Esophagus squamous epithelium (tissue), 5 donors: ENCODE results near the gene AUTS2. TPM values are rescaled to one million over a fixed set of nuclear protein-coding genes. Genes with fewer than 3 reads are reported as not detected.

Source experiments
- DNase-seq: peaks from one replicate; lab custom pipeline; 2025; lab: John Stamatoyannopoulos, UW
- H3K27ac ChIP-seq, 4 donors: fragments of 200-600 bp; sonication (generic); one replicate each; pipeline ENCODE4 v1.5.1; 2016 to 2019; ENCODE audit warnings: mild to moderate bottlenecking in 1 of 4
- H3K27me3 ChIP-seq, 4 donors: fragments of 200-600 bp; sonication (generic); 1 replicate in 3 of 4; 2 replicates in 1 of 4; pipeline versions ENCODE4 v1.5.1 to v1.6.0; 2017 to 2021; ENCODE audit warnings: antibody characterized with exemption in 1 of 4
- H3K36me3 ChIP-seq, 3 donors: fragments of 200-600 bp; sonication (generic); one replicate each; pipeline ENCODE4 v1.5.1; 2016 to 2019
- H3K4me1 ChIP-seq, 3 donors: fragments of 200-600 bp; sonication (generic); one replicate each; pipeline ENCODE4 v1.5.1; 2017 to 2019
- H3K4me3 ChIP-seq, 4 donors: fragments of 200-600 bp; sonication (generic); 1 replicate in 3 of 4; 2 replicates in 1 of 4; pipeline ENCODE4 v1.5.1; 2016 to 2019; ENCODE audit warnings: mild to moderate bottlenecking in 2 of 4, moderate library complexity in 1 of 4
- H3K9me3 ChIP-seq, 3 donors: fragments of 200-600 bp; sonication (generic); one replicate each; pipeline ENCODE4 v1.5.1; 2016 to 2019
- CTCF ChIP-seq, 6 experiments: fragments of 450-650 bp in 4 of 6; fragments of 200-600 bp in 2 of 6; sonication (generic) in 2 of 6; IDR thresholded peaks; one replicate each; pipeline ENCODE4 v1.5.1; 2016 to 2019; ENCODE audit warnings: antibody characterized with exemption in 6 of 6, mild to moderate bottlenecking in 4 of 6, moderate library complexity in 4 of 6
- POLR2A ChIP-seq, 4 donors: fragments of 450-650 bp; IDR thresholded peaks; one replicate each; pipeline ENCODE4 v1.6.1; 2017; ENCODE audit warnings: antibody characterized with exemption in 4 of 4, mild to moderate bottlenecking in 4 of 4, moderate library complexity in 3 of 4
- WGBS, 2 donors: methylation state at CpG; one replicate each; pipeline ENCODE4 v1.1.5; 2018; 5-methylcytosine and 5-hydroxymethylcytosine counted together
- intact Hi-C: fragments of 100-400 bp; cut with DNase I; formaldehyde crosslinking; loops from one replicate; pipeline ENCODE4 v1.15.0; 2022
- total RNA-seq, 4 donors: library from RNA; depleted of rRNA; stranded (reverse); fragments of >200 nt; gene quantifications; one replicate each; pipeline ENCODE4 v1.1.0, GENCODE V29; 2016
- donor health status: DM: yes; HTN: yes; CAD: no.

AUTS2 gene
- total RNA-seq, 4 donors from 2014 or later = 9.5 to 36.2 (median 23.0) TPM

- TF ChIP-seq POLR2A (IDR thresholded peaks at IDR 0.05) (no peak), CTCF (IDR thresholded peaks at IDR 0.05) (no peak)
- intact Hi-C loops = loop anchor here (10.0 kb wide), 1 partner anchor 80 kb away; no protein-coding TSS in a partner anchor
- Histone ChIP-seq H3K9me3 (no peaks in the 10 kb centered on the region), H3K27ac (peak overlapping the region; percentile 9 to 79 (median 67)), H3K4me1 (peaks cover 11 to 29% (median 12%) of the 10 kb centered on the region in 3 donors), H3K4me3 (peak overlapping the region in 1 of 4 donors; percentile 34), H3K27me3 (no peaks in the 10 kb centered on the region), H3K36me3 (no peaks in the 10 kb centered on the region)
- no peak for DNase-seq
- WGBS, 2 donors = 31 to 37% methylated on average over 5 of the region's 5 CpGs
These were observed 1016.9 kb downstream of the AUTS2 start for GRCh38 chr7:70615066-70615606.

DNA sequence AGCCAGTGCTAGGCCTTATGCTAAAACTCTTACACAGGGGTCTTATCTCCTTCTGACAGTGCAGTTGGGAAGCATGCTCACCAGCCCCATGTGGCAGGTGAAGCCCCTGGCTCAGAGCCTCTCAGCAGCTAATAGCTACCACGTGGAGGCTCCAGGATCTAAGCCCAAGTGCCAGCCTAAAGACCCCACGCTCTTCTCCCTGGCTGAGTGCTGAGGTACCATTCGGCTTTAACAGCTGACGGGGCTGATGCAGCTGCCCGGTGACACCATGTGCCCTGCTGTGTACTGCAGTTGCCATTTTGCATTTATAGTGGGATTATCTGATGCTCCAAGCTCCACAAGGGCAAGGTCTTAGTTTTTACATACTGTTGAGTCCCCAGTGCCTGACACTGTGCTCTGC is 1017.9 kb downstream of the AUTS2 start:
- Histone ChIP-seq H3K4me1 (peaks cover 11 to 38% (median 12%) of the 10 kb centered on the region in 3 donors), H3K27me3 (no peaks in the 10 kb centered on the region), H3K27ac (no peak overlapping the region), H3K4me3 (no peak overlapping the region), H3K9me3 (no peaks in the 10 kb centered on the region), H3K36me3 (no peaks in the 10 kb centered on the region)
- TF ChIP-seq CTCF (IDR thresholded peaks at IDR 0.05) (no peak), POLR2A (IDR thresholded peaks at IDR 0.05) (no peak)
- intact Hi-C loops = loop anchor here (10.0 kb wide), 1 partner anchor 79 kb away; no protein-coding TSS in a partner anchor
- DNase-seq = no peak
- 91 to 92% methylated on average over 5 of the region's 5 CpGs for WGBS, 2 donors

DNA sequence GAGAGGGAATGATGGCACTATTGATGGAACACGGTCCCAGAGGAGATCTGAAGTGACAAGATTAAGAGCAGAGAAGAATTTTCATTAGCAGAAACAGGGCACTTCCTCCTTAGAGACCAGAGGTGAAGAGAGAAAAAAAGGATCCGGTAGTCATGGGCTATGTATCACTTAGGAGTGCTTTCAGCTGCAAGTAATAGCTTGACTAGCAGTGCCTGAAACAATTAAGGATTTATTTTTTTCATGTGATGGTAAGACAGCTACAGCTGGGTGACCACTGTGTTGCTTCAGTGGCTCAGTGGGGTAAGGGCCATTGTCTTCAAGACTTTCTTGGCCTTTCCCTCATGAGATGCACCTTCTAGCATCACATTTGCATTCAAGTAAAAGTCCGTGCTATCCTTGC is 1018.5 kb downstream of the AUTS2 start:
- Histone ChIP-seq H3K9me3 (no peaks in the 10 kb centered on the region), H3K36me3 (no peaks in the 10 kb centered on the region), H3K27ac (no peak overlapping the region), H3K27me3 (no peaks in the 10 kb centered on the region), H3K4me1 (peaks cover 11 to 44% (median 12%) of the 10 kb centered on the region in 3 donors), H3K4me3 (no peak overlapping the region)
- TF ChIP-seq CTCF (IDR thresholded peaks at IDR 0.05) (no peak), POLR2A (IDR thresholded peaks at IDR 0.05) (no peak)
- 71 to 75% methylated on average over 3 of the region's 3 CpGs for WGBS, 2 donors
- DNase-seq = no peak
- intact Hi-C loops = loop anchor here (10.0 kb wide), 1 partner anchor 78 kb away; no protein-coding TSS in a partner anchor

DNA sequence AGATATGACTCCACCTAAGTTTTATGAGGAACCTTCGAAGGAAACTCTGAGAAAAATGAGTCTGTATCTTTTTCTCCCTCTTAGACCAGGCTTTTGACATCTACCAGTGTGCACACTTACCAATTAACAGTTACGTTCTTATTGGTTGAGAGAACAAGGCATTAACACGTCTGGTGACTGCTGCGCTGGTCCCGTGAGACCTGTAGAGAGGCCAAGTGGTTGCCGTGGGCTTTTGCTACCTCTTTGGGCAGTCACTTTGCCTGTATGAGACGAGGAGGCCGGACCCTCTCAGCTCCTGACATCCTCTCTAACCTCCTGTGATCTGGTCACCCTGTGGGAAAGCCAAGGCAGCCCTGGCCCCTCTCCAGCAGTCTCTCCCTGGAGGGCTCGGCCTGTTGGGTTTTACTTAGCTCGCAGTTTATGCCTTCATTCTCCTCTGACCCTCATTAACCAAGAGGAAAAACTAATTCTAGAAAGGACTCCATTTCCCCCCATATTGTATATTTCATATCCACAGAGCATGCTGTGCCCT is 1019.8 kb downstream of the AUTS2 start:
- 75 to 93% methylated on average over 5 to 9 of the region's 10 CpGs for WGBS, 2 donors

More for the DNA sequence above, 1019.8 kb downstream of the AUTS2 start:
- H3K4me1 ChIP-seq = peaks cover 11 to 51% (median 14%) of the 10 kb centered on the region in 3 donors
- H3K27ac ChIP-seq = no peak overlapping the region
- H3K36me3 ChIP-seq = no peaks in the 10 kb centered on the region
- no peak for DNase-seq
- no peaks in the 10 kb centered on the region for H3K27me3 ChIP-seq
- no peaks in the 10 kb centered on the region for H3K9me3 ChIP-seq
- intact Hi-C loops = loop anchor here (10.0 kb wide), 1 partner anchor 77 kb away; no protein-coding TSS in a partner anchor
- H3K4me3 ChIP-seq = no peak overlapping the region
- TF ChIP-seq POLR2A (IDR thresholded peaks at IDR 0.05) (no peak), CTCF (IDR thresholded peaks at IDR 0.05) (no peak)
